NOMO-1 (cell line): Measurements from ENCODE around the gene RNF157.
"Not testable (repeated sequence)": the region's sequence is repeated elsewhere in the genome, so short reads cannot be mapped to it uniquely, and the experiment has no call there.

Experiments used
- DNase-seq, 2 experiments: peaks; one replicate each; lab custom pipeline; 2025; ENCODE audit not compliant: unreplicated experiment in 2 of 2; lab: John Stamatoyannopoulos, UW

RNF157 gene

DNA sequence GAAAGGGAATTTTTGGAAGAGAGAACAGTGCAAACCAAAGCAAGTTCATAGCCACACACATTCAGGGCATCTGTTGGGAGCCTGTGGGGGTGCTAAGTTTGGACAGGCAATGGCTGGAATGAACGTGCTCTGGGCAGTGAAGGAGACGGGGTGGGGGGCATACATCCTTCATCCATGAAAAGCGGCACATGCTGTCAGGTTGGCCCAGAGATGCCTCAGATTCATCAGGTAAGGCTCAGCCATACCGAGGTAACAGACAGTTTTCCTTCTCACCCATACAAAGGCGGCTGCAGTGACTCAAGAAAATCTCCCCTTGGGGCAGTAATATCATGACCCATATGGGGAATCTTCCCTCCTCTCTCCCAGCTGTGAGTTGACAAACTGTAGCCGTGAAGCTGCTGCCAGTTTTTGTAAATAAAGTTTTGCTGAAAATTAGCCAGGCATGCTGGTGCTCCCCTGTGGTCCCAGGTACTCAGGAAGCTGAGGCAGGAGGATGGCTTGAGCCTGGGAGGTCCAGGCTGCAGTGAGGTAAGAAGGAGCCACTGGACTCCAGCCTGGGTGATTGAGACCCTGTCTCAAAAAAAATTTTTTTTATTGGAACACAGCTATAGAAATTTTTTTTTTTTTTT, 15.6 kb upstream of the RNF157 start:
- no peak for DNase-seq

- no peak for DNase-seq
Observed at GRCh38 chr17:76254275-76254674, 14.0 kb upstream of the RNF157 start.

DNA sequence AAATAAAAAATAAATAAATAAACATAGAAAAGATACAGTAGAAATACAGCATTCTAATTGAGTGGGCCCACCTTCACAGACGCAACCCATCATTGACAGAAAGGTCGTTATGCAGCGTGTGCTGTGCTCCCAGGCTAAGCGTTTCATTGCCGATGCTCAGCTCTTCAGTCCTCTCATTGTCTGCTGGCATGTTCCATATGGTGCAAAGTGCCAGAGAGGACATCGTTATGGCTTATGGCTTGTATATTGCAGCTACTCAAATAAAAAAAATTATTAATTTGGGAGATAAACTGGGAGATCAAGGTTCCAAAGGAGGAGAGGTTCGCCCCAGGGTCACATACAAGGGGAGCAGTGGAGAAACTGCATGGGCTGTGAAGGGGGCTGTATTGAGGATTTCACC, 13.5 kb upstream of the RNF157 start:
- DNase-seq = no peak

DNA sequence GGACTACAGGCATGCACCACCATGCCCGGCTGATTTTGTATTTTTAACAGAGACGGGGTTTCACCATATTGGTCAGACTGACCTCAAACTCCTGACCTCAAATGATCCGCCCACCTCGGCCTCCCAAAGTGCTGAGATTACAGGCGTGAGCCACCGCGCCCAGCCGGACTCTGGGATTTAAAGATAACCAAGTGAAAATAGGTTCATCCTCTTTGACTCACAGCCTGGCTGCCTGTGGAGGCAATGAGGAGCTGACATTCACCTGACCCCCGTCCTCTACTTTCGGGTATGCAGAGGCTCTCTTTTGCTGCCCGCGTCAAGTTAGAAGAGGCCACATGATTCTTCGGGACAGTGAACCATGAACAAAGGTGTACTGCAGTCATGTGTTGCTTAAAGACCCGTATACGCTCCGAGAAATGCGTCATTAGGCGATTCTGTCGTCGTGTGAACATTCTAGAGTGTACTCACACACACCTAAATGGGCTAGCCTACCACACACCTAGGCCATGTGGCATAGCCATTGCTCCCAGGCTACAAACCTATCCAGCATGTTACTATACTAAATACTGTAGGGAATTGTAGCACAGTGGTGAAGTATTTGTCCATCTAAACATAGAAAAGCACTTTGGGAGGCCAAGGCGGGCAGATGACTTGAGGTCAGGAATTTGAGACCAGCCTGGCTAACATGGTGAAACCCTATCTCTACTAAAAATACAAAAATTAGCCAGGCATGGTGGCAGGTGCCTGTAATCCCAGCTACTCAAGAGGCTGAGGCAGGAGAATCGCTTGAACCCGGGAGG, 12.9 kb upstream of the RNF157 start:
- DNase-seq = not testable (repeated sequence)

GRCh38 chr17:76252040-76252954, 12.0 kb upstream of the RNF157 start:
- peak; percentile 78 to 86 for DNase-seq

GRCh38 chr17:76251478-76252039, 11.3 kb upstream of the RNF157 start:
- DNase-seq = no peak

- DNase-seq = no peak
Observed at GRCh38 chr17:76250141-76250540, 9.8 kb upstream of the RNF157 start.

DNA sequence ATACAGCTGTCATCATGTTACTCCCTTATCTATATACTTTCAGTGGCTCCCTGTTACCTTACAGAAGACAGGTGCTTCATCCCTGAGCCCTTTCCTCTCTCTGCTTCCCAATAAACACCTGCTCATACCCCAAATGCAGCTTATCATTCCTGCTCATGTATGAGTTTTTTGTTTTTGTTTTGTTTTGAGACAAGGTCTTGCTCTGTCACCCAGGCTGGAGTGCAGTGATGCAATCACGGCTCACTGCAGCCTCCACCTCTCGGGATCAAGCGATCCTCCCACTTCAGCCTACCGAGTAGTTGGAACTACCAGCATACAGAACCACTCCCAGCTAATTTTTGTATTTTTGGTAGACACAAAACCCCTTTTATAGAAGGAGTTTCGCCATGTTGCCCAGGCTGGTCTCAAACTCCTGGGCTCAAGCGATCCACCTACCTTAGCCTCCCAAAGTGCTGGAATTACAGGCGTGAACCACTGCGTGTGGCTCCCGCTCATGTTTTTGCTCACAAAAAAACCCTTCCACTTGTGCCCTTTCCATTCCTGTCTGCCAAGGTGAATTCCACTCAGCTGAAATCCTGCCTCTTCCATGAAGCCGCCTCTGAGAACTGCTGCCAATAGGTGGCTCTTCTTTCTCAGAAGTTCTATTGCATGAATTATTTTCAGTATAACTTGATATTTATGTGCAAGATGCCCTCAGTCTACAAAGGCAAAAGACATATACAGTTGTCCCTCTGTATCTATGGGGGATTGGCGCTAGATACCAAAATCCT, 7.9 kb upstream of the RNF157 start:
- no peak for DNase-seq

DNA sequence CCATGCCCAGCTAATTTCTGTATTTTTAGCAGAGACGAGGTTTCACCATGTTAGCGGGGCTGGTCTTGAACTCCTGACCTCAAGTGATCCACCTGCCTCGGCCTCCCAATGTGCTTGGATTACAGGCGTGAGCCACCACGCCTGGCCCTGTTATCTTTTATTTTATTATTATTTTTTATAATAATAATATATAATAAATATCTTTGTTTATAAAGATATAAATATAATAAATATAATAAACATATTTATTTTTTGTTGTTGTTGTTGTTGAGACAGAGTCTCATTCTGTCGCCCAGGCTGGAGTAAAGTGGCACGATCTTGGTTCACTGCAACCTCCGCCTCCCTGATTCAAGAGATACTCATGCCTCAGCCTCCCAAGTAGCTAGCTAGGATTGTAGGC, 7.0 kb upstream of the RNF157 start:
- no peak for DNase-seq

- peak; percentile 86 to 95 for DNase-seq
Observed at GRCh38 chr17:76246080-76247066, 6.1 kb upstream of the RNF157 start.

DNA sequence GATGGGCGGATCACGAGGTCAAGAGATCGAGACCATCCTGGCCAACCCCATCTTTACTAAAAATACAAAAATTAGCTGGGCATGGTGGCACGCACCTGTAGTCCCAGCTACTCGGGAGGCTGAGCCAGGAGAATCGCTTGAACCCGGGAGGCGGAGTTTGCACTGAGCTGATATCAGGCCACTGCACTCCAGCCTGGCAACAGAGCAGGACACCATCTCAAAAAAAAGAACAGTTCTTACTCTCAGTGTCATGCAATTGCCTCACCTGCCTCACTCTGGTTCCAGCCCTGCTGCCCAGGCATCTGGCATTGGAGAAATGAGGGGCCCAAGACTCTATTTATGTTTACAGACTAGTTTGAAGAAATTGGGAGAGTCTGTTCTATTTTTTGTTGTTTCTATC, 4.4 kb upstream of the RNF157 start:
- DNase-seq = not testable (repeated sequence)

DNA sequence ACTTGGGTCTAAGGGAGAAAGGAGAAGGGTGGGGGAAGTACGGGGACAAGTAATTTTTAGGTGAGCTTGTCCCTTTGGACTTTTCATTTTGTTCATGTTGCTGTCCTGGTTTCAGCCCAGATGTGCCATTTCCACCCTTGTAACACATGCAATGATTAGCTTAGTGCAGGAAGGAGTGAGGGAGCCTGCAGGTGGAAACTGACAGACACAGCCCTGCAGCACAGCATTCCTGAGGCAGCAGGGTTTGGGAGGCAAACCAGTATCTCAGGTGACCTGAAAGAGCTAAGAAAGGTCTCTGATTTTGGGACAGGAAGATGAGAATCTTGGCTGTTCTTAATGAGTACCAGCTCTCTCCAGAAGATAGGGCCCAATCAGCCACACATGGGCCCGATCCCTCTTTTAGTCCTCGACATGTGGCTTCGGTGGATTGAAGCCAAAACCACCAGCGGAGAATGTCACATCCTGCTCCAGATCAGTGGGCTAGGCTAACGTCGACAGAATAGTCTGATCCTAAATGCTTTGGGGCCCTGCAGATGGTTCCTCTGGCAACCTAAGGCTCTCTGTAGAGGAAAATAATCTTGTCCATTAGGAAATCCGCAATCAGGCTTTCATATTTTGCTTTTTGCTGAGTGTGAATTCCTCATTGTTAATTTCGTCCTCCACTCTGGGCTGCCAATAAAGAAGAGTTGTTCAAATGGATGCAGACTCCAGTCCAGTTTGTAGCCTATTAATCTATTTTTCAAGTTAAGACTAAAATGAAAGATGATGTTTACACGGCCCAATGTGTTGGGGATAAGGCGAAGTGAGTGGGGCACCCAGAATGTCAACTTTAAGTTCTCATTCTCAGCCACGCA, 3.8 kb upstream of the RNF157 start:
- no peak for DNase-seq

- no peak for DNase-seq
Observed at GRCh38 chr17:76241691-76242255, 1.5 kb upstream of the RNF157 start.

DNA sequence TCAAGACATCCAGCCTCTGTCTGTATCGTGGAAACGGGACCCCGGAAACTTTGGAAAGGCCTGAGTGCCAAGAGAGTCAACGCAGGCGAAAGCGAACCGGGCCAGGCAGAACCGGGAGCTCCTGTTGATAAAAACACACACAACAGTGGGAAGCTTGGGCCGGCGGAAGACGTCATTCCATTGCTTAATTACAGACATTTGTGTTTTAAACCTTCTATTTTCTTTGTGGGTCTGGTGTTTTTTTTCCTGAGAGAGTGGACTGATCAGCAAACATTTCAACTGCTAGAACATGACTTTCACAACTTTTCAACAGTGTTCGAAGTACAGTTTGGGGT, 878 bp upstream of the RNF157 start:
- no peak for DNase-seq

DNA sequence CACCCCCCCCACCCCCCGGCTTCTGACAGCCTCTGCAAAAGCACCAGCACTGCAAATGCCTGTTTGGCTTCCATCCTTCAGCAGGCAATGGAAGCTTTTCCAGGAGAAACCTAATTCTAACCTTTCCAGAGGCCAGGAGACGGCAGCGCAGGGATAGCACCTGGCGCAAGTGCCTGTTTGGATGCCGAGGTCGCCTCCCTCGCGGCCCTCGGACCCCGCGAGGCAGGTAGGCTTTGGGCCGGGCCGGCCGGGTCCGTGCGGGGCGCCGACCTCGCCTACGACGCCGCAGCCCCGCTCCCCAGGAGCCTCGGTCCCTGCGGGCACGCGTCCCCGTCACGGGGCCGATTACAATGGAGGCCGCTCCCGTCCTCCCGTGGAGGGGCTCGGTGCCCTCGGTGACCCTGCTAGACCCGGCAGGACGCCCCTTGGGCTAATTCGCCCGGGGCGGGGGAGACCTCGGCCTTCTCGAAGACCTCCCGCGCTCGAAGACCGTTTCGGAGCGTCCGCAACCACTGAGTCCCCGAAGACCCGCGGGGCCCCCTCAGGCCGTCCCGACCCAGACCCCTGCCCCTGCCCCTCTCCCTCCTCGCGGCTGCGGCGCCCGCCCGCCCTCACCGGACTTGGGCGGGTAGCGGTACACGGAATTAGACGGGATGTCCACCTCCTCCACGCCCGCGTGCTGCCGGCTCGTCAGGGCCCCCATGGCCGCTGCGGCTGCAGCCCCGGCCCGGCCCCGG, 587 bp downstream of the RNF157 start:
- no peak for DNase-seq

GRCh38 chr17:76238847-76239537, 1.3 kb downstream of the RNF157 start:
- no peak for DNase-seq

- no peak for DNase-seq
Observed at GRCh38 chr17:76237859-76238313, 2.4 kb downstream of the RNF157 start.
